HepG2 (cell line): ENCODE results near the gene NOL12. TPM values are rescaled to one million over a fixed set of nuclear protein-coding genes. Genes with fewer than 3 reads are reported as not detected.
A peak's percentile ranks its signal among the peaks of the same experiment; 100 is the strongest.

Source experiments
- HNRNPUL1 ChIP-seq: fragments of 200-400 bp; formaldehyde crosslinking; IDR thresholded peaks from 2 replicates; pipeline ENCODE4 v1.6.1; 2017; ENCODE audit warnings: low read depth, mild to moderate bottlenecking, low read length, moderate library complexity
- KAT2B ChIP-seq: fragments of 150-350 bp; IDR thresholded peaks from 2 replicates; pipeline ENCODE4 v1.6.1; 2014; ENCODE audit warnings: low read depth, low read length, borderline replicate concordance
- KAT8 ChIP-seq: IDR thresholded peaks from 2 replicates; pipeline ENCODE4 v1.6.1; 2016; ENCODE audit warnings: missing genetic modification reagents, missing compliant biosample characterization
- MEF2D ChIP-seq: sonication (generic); formaldehyde crosslinking; IDR thresholded peaks from 2 replicates; pipeline ENCODE4 v1.5.1; 2020; ENCODE audit warnings: mild to moderate bottlenecking, missing genetic modification reagents
- MIER3 ChIP-seq: IDR thresholded peaks from 2 replicates; pipeline ENCODE4 v1.6.1; 2016; ENCODE audit warnings: missing compliant biosample characterization, borderline replicate concordance
- PHF20 ChIP-seq: sonication (generic); formaldehyde crosslinking; IDR thresholded peaks from 2 replicates; pipeline ENCODE4 v1.5.0; 2020; ENCODE audit warnings: mild to moderate bottlenecking, missing genetic modification reagents
- SMYD3 ChIP-seq: sonication (generic); formaldehyde crosslinking; IDR thresholded peaks from 2 replicates; pipeline ENCODE4 v1.8.1; 2023; ENCODE audit warnings: mild to moderate bottlenecking, missing genetic modification reagents
- TOE1 ChIP-seq: sonication (generic); formaldehyde crosslinking; IDR thresholded peaks from 2 replicates; pipeline ENCODE4 v1.4.0; 2020; ENCODE audit warnings: mild to moderate bottlenecking, missing genetic modification reagents
- U2AF2 ChIP-seq: fragments of 200-400 bp; formaldehyde crosslinking; IDR thresholded peaks from 2 replicates; pipeline ENCODE4 v1.6.1; 2017; ENCODE audit warnings: low read depth, mild to moderate bottlenecking, low read length
- ZNF124 ChIP-seq: sonication (generic); formaldehyde crosslinking; IDR thresholded peaks from 2 replicates; pipeline ENCODE4 v1.4.0; 2020; ENCODE audit warnings: missing genetic modification reagents
- ZNF17 ChIP-seq: sonication (generic); formaldehyde crosslinking; IDR thresholded peaks from 2 replicates; pipeline ENCODE4 v1.5.0; 2020; ENCODE audit warnings: mild to moderate bottlenecking, missing genetic modification reagents
- ZNF282 ChIP-seq: fragments of 450-650 bp; IDR thresholded peaks from 2 replicates; pipeline ENCODE4 v1.6.1; 2018; ENCODE audit not compliant: partially characterized antibody
- ZNF550 ChIP-seq: sonication (generic); formaldehyde crosslinking; IDR thresholded peaks from 2 replicates; pipeline ENCODE4 v1.4.0; 2020; ENCODE audit warnings: mild to moderate bottlenecking, missing genetic modification reagents, borderline replicate concordance
- ZNF619 ChIP-seq: sonication (generic); formaldehyde crosslinking; IDR thresholded peaks from 2 replicates; pipeline ENCODE4 v1.4.0; 2020; ENCODE audit warnings: mild to moderate bottlenecking, missing genetic modification reagents
- ZNF775 ChIP-seq: sonication (generic); formaldehyde crosslinking; IDR thresholded peaks from 2 replicates; pipeline ENCODE4 v1.4.0; 2020; ENCODE audit warnings: missing genetic modification reagents, mild to moderate bottlenecking, moderate library complexity, borderline replicate concordance
- polyA plus RNA-seq, 8 experiments: library from polyadenylated mRNA; depleted of rRNA in 3 of 8; stranded (reverse) in 7 of 8; unstranded in 1 of 8; fragments of >200 nt; fragmentation: Illumina TruSeq in 4 of 8; extraction: Trizol in 4 of 8; gene quantifications; 2 replicates each; pipeline versions ENCODE4 v1.2.1 to v1.2.3, GENCODE V29; 2011 to 2016; ENCODE audit warnings: low read depth in 4 of 8, missing spikeins in 1 of 8, mixed read lengths in 1 of 8; ENCODE audit not compliant: insufficient read depth in 1 of 8
- total RNA-seq, 5 experiments: library from RNA; depleted of rRNA; stranded (reverse); fragments of >200 nt; fragmentation: Illumina TruSeq; extraction: Trizol; gene quantifications; 2 replicates each; pipeline ENCODE4 v1.2.3, GENCODE V29; 2016; ENCODE audit warnings: low read depth in 1 of 5
- TF ChIP-seq, protein P1 (sequence below): sonication (generic); formaldehyde crosslinking; IDR thresholded peaks from 2 replicates; pipeline ENCODE4 v1.8.1; 2022; ENCODE audit warnings: mild to moderate bottlenecking, missing genetic modification reagents
- TF ChIP-seq, protein P2 (sequence below): sonication (generic); formaldehyde crosslinking; IDR thresholded peaks from 2 replicates; pipeline ENCODE4 v1.4.0; 2020; ENCODE audit warnings: missing genetic modification reagents
- TF ChIP-seq, protein P3 (sequence below): sonication (generic); formaldehyde crosslinking; conservative IDR thresholded peaks from 2 replicates; pipeline ENCODE4 v1.8.0; 2022; ENCODE audit warnings: mild to moderate bottlenecking, moderate library complexity, missing genetic modification reagents
- TF ChIP-seq, protein P4 (sequence below): sonication (generic); formaldehyde crosslinking; IDR thresholded peaks from 2 replicates; pipeline ENCODE4 v1.4.0; 2020; ENCODE audit warnings: mild to moderate bottlenecking, missing genetic modification reagents, borderline replicate concordance
- TF ChIP-seq, protein P5 (sequence below): sonication (generic); formaldehyde crosslinking; IDR thresholded peaks from 2 replicates; pipeline ENCODE4 v1.5.0; 2020; ENCODE audit warnings: missing genetic modification reagents, mild to moderate bottlenecking, borderline replicate concordance

NOL12 gene
- total and polyA plus RNA-seq, 2 of the 13 experiments (the other 11 are each of a cell fraction or from before 2014, with no cell fraction given), result 14.3 to 31.4 TPM

DNA sequence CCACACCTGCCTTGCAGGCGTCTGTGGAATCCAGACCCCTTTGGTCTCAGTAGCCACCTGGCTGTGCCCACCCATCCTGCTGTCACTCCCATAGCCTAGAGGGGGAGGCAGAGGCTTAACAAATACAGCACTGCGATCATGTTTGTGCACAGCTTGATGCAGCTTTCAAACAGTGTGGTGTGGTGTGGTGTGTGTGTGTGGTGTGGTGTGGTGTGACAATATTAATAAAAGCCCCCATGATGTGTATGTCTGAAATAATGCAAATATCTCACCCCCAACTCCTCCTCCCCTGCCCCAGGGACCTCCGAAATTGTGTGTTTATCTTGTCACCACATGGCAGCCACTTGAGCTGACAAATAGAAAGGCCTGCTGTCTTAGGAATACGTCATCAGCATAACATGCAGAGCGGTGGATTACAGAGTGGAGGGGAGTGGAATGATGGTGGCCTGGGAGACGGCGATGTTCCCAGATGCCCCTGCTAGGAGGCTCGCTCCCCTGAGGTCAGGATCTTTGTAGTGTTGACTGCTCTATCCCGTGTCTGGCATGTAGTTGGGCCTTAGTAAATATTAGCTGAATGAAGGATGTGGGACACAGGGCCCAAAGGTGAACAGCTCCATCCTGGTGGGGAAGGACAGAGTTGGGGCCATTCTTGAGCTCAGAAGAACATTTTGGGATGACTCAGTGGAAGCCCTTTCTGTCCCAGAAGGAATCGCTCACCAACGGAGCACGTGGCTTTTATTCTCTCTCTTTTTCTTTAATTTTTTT, 24.8 kb upstream of the NOL12 start (continued):
- TF ChIP-seq, protein P1, sequence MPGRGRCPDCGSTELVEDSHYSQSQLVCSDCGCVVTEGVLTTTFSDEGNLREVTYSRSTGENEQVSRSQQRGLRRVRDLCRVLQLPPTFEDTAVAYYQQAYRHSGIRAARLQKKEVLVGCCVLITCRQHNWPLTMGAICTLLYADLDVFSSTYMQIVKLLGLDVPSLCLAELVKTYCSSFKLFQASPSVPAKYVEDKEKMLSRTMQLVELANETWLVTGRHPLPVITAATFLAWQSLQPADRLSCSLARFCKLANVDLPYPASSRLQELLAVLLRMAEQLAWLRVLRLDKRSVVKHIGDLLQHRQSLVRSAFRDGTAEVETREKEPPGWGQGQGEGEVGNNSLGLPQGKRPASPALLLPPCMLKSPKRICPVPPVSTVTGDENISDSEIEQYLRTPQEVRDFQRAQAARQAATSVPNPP, result no peak
- no peak for TF ChIP-seq SMYD3 (CRISPR knock-in tag)
- no peak for TF ChIP-seq ZNF775 (CRISPR knock-in tag)
- TF ChIP-seq MEF2D (CRISPR knock-in tag), result no peak
- no peak for TF ChIP-seq KAT2B
- TF ChIP-seq HNRNPUL1, result no peak
- no peak for TF ChIP-seq ZNF17 (CRISPR knock-in tag)
- TF ChIP-seq ZNF550 (CRISPR knock-in tag), result no peak
- TF ChIP-seq, protein P2, sequence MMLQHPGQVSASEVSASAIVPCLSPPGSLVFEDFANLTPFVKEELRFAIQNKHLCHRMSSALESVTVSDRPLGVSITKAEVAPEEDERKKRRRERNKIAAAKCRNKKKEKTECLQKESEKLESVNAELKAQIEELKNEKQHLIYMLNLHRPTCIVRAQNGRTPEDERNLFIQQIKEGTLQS (CRISPR knock-in tag), result no peak
- TF ChIP-seq, protein P3, sequence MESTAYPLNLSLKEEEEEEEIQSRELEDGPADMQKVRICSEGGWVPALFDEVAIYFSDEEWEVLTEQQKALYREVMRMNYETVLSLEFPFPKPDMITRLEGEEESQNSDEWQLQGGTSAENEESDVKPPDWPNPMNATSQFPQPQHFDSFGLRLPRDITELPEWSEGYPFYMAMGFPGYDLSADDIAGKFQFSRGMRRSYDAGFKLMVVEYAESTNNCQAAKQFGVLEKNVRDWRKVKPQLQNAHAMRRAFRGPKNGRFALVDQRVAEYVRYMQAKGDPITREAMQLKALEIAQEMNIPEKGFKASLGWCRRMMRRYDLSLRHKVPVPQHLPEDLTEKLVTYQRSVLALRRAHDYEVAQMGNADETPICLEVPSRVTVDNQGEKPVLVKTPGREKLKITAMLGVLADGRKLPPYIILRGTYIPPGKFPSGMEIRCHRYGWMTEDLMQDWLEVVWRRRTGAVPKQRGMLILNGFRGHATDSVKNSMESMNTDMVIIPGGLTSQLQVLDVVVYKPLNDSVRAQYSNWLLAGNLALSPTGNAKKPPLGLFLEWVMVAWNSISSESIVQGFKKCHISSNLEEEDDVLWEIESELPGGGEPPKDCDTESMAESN, result 0 out of 2 replicates have a peak, but pooled peaks have one; percentile 1
- no peak for TF ChIP-seq ZNF282
- no peak for TF ChIP-seq TOE1 (CRISPR knock-in tag)
- no peak for TF ChIP-seq ZNF124
- TF ChIP-seq, protein P4, sequence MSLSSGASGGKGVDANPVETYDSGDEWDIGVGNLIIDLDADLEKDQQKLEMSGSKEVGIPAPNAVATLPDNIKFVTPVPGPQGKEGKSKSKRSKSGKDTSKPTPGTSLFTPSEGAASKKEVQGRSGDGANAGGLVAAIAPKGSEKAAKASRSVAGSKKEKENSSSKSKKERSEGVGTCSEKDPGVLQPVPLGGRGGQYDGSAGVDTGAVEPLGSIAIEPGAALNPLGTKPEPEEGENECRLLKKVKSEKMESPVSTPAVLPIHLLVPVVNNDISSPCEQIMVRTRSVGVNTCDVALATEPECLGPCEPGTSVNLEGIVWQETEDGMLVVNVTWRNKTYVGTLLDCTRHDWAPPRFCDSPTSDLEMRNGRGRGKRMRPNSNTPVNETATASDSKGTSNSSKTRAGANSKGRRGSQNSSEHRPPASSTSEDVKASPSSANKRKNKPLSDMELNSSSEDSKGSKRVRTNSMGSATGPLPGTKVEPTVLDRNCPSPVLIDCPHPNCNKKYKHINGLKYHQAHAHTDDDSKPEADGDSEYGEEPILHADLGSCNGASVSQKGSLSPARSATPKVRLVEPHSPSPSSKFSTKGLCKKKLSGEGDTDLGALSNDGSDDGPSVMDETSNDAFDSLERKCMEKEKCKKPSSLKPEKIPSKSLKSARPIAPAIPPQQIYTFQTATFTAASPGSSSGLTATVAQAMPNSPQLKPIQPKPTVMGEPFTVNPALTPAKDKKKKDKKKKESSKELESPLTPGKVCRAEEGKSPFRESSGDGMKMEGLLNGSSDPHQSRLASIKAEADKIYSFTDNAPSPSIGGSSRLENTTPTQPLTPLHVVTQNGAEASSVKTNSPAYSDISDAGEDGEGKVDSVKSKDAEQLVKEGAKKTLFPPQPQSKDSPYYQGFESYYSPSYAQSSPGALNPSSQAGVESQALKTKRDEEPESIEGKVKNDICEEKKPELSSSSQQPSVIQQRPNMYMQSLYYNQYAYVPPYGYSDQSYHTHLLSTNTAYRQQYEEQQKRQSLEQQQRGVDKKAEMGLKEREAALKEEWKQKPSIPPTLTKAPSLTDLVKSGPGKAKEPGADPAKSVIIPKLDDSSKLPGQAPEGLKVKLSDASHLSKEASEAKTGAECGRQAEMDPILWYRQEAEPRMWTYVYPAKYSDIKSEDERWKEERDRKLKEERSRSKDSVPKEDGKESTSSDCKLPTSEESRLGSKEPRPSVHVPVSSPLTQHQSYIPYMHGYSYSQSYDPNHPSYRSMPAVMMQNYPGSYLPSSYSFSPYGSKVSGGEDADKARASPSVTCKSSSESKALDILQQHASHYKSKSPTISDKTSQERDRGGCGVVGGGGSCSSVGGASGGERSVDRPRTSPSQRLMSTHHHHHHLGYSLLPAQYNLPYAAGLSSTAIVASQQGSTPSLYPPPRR (CRISPR knock-in tag), result peak; percentile 41; the same call in 1 of the 2 replicates
- 0 out of 2 replicates have a peak, but pooled peaks have one; percentile 51 for TF ChIP-seq MIER3 (CRISPR knock-in tag)
- TF ChIP-seq KAT8 (CRISPR knock-in tag), result 0 out of 2 replicates have a peak, but pooled peaks have one; percentile 38
- TF ChIP-seq ZNF619 (CRISPR knock-in tag), result no peak
- TF ChIP-seq U2AF2, result no peak
- TF ChIP-seq, protein P5, sequence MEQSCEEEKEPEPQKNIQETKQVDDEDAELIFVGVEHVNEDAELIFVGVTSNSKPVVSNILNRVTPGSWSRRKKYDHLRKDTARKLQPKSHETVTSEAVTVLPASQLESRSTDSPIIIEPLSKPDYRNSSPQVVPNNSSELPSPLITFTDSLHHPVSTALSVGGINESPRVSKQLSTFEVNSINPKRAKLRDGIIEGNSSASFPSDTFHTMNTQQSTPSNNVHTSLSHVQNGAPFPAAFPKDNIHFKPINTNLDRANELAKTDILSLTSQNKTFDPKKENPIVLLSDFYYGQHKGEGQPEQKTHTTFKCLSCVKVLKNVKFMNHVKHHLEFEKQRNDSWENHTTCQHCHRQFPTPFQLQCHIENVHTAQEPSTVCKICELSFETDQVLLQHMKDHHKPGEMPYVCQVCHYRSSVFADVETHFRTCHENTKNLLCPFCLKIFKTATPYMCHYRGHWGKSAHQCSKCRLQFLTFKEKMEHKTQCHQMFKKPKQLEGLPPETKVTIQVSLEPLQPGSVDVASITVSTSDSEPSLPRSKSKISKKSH (CRISPR knock-in tag), result no peak
- no peak for TF ChIP-seq PHF20 (CRISPR knock-in tag)
